Large intestine (tissue), 3 donors: ENCODE data around the gene RNASE8. TPM values are rescaled to one million over a fixed set of nuclear protein-coding genes. Genes with fewer than 3 reads are reported as not detected.
A peak's percentile ranks its signal among the peaks of the same experiment; 100 is the strongest.

ENCODE experiments used
- DNase-seq, 2 donors: peaks; one replicate each; pipeline versions ENCODE4 v3.0.0 to v3.0.0-alpha.2; 2013
- H3K27ac ChIP-seq: one replicate; pipeline ENCODE4 v1.5.1; 2013; ENCODE audit warnings: low read length
- H3K27me3 ChIP-seq: 2 replicates; pipeline ENCODE4 v1.6.1; 2013; ENCODE audit warnings: low read length; ENCODE audit not compliant: control insufficient read depth, insufficient read depth
- H3K36me3 ChIP-seq: 2 replicates; pipeline ENCODE4 v1.6.1; 2013; ENCODE audit warnings: low read length; ENCODE audit not compliant: control insufficient read depth, insufficient read depth
- H3K4me1 ChIP-seq: one replicate; pipeline ENCODE4 v1.6.1; 2013; ENCODE audit warnings: low read length; ENCODE audit not compliant: control insufficient read depth, insufficient read depth
- H3K4me3 ChIP-seq: one replicate; pipeline ENCODE4 v1.5.1; 2013; ENCODE audit warnings: low read length
- H3K9me3 ChIP-seq: one replicate; pipeline ENCODE4 v1.6.1; 2013; ENCODE audit warnings: mild to moderate bottlenecking, low read depth, low read length, moderate library complexity; ENCODE audit not compliant: control insufficient read depth
- WGBS: methylation state at CpG from one replicate; pipeline ENCODE4 v1.1.5; 2013; ENCODE audit warnings: low lambda C conversion rate; ENCODE audit not compliant: insufficient coverage; 5-methylcytosine and 5-hydroxymethylcytosine counted together
- polyA plus RNA-seq: library from polyadenylated mRNA; unstranded; fragments of 120-200 nt; gene quantifications from one replicate; pipeline ENCODE4 v1.2.1, GENCODE V29; 2013

The RNASE8 gene
- polyA plus RNA-seq, 1 donor: not detected

DNA sequence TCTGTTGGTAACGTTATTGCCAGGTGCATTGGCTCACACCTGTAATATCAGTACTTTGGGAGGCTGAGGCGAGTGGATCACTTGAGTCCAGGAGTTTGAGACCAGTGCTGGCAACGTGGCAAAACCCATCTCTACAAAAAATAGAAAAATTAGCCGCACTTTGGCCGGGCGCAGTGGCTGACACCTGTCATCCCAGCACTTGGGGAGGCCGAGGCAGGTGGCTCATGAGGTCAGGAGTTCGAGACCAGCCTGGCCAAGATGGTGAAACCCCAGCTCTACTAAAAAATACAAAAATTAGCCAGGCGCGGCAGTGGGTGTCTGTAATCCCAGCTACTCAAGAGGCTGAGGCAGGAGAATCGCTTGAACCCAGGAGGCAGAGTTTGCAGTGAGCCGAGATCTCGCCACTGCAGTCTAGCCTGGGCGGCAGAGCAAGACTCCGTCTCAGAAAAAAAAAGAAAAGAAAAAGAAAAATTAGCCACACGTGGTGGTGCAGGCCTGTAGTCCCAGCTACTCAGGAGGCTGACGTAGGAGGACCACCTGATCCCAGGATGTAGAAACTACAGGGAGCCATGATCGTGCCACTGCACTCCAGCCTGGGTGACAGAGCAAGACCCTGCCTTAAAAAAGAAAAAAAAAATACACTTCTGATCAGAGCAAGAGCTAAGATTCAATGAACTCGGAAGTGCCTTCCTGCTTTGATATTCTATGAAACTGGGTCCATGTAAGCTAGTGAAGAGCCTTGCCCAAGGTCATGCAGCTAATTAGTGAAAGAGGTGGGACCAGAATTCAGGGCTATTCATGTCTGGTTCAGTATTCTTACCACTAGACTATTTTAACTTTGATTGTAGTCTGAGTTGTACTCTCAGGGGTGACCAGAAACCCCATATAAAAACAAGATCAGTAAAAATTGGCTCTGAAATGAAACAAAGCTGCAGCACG is 4.2 kb upstream of the RNASE8 start:
- DNase-seq: no peak
- Histone ChIP-seq H3K9me3 (no peaks in the 10 kb centered on the region), H3K4me1 (peaks cover 16% of the 10 kb centered on the region), H3K4me3 (no peak overlapping the region), H3K27ac (peak overlapping the region; percentile 6), H3K36me3 (no peaks in the 10 kb centered on the region), H3K27me3 (no peaks in the 10 kb centered on the region)
- WGBS: 80% methylated on average over 2 of the region's 20 CpGs

DNA sequence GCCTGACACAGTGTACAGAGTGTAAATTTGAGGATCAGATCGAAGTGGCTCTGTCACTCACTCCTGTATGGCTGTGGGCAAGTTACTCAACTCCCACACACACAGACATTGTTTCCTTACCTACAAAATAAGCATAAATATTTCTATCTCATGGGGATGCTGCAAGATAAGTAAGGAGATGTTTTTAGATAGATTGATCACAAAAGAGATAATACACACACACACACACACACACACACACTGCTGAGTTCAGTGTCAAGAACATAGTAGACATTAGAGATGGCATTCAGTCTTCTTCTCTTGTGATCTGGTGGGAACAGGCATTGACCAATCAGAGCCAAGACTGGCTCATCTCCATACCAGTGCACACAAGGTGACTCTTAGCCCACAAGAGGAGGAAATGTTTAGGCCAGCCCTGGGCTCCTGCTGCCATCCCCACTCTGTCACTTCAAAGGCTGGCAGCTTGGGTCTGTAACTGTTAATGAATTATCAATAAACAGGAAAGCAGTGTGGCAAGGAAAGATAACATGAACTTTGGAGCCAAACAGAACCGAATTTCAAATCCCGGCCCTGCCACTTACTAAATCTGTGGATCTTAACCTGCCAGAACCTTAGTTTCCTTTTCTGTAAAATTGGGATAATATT is 3.4 kb upstream of the RNASE8 start:
- Histone ChIP-seq H3K9me3 (no peaks in the 10 kb centered on the region), H3K27me3 (no peaks in the 10 kb centered on the region), H3K4me1 (peaks cover 16% of the 10 kb centered on the region), H3K4me3 (no peak overlapping the region), H3K36me3 (no peaks in the 10 kb centered on the region), H3K27ac (peak overlapping the region; percentile 6)
- peak in 1 of 2 donors; percentile 55 for DNase-seq
- 40% methylated on average over 1 of the region's 3 CpGs for WGBS

DNA sequence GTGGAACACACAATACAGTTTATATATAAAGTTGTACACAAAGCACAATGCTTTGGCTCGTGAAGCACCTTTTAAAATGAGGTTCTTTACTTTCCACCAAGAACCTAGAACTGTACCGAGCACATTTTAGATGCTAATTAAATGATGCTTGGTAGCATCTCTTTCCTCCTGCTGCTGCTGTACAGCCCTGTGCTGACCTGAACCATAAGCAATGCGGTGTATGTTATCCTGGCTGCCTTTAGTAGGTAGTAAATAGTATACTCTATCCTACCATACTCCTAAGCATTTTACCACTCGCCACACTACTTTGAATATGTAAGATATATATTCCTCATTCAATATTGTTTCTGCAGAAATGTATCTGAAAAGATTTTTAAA is 2.9 kb upstream of the RNASE8 start:
- no peaks in the 10 kb centered on the region for H3K36me3 ChIP-seq
- no peak for DNase-seq
- no peaks in the 10 kb centered on the region for H3K9me3 ChIP-seq
- 83% methylated on average over 1 of the region's 4 CpGs for WGBS
- no peak overlapping the region for H3K27ac ChIP-seq
- no peaks in the 10 kb centered on the region for H3K27me3 ChIP-seq
- no peak overlapping the region for H3K4me3 ChIP-seq
- H3K4me1 ChIP-seq: peaks cover 16% of the 10 kb centered on the region

DNA sequence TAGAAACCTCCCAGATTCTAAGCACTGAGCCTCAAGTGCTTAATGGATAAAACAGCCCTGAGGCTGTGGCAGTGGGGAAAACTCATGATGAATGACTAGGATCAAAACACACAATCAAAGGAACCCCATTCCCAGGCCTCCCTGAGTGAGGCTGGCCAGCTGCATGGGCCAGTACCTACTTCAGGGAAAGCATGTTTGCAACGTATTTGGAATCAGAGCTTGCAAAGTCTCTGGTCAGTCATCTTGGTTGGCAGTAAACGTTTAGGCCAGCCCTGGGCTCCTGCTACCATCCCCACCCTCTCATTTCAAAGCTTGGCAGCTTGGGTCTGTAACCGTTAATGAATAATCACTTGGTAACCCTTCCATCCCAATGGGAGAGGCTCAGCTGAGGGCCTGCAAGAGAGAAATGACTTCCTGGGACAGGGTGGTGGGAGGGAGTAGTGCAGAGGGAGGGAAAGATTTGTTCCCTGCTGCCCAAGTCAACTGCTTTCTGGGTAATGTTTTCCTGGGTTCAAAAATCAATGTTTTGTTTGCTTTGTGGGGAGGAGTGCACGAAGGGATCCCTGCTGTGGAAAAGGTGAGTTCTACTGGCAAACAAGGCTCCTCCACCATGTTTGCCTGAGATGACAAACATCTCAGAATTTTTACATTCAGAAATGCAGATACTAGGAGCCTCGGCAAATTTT is 2.0 kb upstream of the RNASE8 start:
- H3K4me3 ChIP-seq: no peak overlapping the region
- H3K36me3 ChIP-seq: no peaks in the 10 kb centered on the region
- peaks cover 22% of the 10 kb centered on the region for H3K4me1 ChIP-seq
- no peaks in the 10 kb centered on the region for H3K9me3 ChIP-seq
- no peaks in the 10 kb centered on the region for H3K27me3 ChIP-seq
- peak in 1 of 2 donors; percentile 63 for DNase-seq
- no CpG with 5 or more reads among the region's 5 CpGs for WGBS
- peak overlapping the region; percentile 30 for H3K27ac ChIP-seq

DNA sequence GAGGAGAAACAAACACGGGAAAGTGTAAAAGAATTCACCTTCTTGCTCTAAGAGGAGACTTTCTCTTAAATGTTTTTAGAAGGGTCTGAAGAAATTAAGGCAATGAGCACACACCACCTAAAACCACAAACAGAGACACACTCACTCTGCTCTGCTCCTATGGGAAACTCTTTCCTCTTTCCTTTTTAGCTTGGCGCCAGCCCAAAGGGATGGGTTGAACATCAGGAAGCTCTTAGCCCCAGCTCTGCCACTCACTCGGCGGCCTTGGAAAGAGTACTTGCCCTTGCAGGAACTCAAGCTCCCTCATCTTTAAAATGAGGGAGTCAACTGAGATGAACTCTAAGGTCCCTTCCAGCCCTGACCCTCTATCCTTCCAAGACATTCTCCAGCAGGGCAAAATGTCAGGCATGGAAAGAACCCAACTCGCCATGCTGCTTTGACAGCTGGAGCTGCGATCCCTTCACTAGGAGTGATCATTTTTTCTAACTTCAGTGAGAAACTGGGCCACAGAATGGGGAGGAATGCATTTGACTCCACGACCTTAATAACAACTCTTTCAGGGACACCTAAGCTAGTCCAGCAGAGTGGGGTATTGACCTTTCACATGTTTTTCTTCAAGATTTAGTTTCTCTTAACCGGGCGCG is 980 bp upstream of the RNASE8 start:
- WGBS: no CpG with 5 or more reads among the region's 10 CpGs
- Histone ChIP-seq H3K27me3 (no peaks in the 10 kb centered on the region), H3K36me3 (no peaks in the 10 kb centered on the region), H3K9me3 (no peaks in the 10 kb centered on the region), H3K27ac (no peak overlapping the region), H3K4me3 (no peak overlapping the region), H3K4me1 (peaks cover 25% of the 10 kb centered on the region)
- no peak for DNase-seq

DNA sequence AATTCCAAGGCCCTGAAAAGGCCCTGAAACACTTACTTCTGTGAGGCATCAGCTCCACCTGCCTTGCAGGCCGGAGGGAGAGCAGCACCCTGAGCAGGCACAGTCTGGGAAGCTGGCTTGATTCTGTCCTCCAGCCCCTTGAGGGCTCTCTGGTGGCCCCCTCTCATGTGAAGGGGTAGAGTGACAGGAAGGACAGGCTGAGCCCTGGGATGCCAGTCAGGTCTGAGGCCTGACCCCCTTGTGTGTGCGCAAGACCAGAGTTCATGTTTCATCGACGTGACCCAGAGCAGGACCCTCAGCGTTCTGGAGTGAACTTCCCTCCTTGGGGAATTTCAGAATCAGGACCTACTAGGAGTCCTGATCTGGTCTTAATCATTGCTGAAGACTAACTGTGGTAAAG is 1.3 kb downstream of the RNASE8 start:
- no CpG with 5 or more reads among the region's 5 CpGs for WGBS
- H3K36me3 ChIP-seq: no peaks in the 10 kb centered on the region

DNA sequence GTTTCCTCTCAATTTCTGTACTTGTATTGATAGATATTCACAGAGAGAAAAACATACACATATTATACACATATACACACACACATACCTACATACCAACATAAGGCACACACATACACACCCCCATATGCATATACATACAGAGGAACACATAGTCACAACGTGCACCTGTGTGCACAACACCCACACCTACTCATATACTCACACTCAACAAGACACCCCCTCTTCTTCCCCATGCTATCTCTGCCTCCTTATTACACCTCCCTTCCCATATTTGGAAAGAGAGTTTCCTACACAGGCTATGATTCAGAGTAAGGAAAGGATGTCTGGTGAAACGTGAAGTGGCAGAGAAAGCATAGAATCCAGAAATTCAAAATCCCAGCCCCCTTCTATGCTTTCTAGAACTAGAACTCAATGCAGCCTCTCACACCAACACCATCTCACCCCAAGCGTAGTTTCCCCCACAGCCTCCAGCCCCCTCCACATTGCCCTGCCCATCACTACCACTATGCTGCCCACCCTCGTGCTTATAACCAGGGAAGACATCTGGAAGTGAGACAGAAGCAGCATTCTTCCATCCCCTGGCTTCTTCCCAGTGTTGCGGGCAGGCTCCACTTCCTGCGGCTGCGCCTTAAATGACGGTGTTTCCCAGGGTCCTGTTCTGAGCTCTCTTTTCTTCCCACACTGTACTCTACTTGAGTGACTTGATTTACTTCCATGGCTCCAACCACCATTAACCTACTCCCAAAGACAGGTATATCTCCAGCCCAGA is 2.4 kb downstream of the RNASE8 start:
- Histone ChIP-seq H3K36me3 (no peaks in the 10 kb centered on the region), H3K27me3 (no peaks in the 10 kb centered on the region), H3K27ac (peak overlapping the region; percentile 46), H3K4me1 (peaks cover 16% of the 10 kb centered on the region), H3K9me3 (no peaks in the 10 kb centered on the region), H3K4me3 (no peak overlapping the region)
- WGBS: 100% methylated on average over 2 of the region's 8 CpGs
- no peak for DNase-seq

More for the DNA sequence above, 1.3 kb downstream of the RNASE8 start:
- H3K27ac ChIP-seq: no peak overlapping the region
- H3K9me3 ChIP-seq: no peaks in the 10 kb centered on the region
- H3K27me3 ChIP-seq: no peaks in the 10 kb centered on the region
- no peak for DNase-seq
- peaks cover 21% of the 10 kb centered on the region for H3K4me1 ChIP-seq
- no peak overlapping the region for H3K4me3 ChIP-seq

DNA sequence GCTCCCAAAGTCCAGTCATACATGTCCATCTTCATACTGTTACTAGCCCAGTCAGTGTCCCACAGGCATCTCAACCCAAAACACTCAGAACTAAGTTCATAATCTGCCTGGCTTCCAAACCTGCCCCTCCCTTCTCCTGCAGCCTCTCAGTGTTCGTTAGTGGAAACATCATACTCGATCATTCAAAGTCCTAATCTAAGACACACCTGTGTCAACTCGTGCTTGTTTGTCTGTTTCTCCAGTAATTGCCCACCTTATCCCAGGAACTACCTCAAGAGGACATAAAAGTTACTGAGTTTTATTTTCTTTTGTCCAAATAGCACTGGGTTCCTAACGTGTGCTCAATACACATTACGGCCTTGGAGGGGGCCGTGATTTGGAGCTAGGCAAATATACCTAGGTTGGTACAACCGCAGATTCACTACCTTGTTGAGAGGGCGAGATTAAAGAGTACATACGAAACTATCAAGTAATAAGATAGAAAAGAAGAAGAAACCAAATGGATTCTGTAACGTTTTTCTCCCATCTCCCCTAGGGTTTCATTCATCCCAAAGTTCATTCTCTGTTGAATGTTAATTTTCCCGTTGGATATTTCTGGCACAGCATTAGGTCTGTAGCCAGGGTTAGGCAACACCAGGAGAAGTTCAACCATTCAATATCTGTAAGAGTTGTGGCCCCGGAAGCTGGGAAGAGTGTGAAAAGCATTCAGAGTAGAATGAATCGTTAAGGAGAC is 3.2 kb downstream of the RNASE8 start:
- H3K27me3 ChIP-seq: no peaks in the 10 kb centered on the region
- H3K9me3 ChIP-seq: no peaks in the 10 kb centered on the region
- no peak overlapping the region for H3K4me3 ChIP-seq
- DNase-seq: peak in 1 of 2 donors; percentile 51
- peaks cover 11% of the 10 kb centered on the region for H3K4me1 ChIP-seq
- H3K27ac ChIP-seq: peak overlapping the region; percentile 46
- WGBS: 26% methylated on average over 5 of the region's 13 CpGs
- H3K36me3 ChIP-seq: no peaks in the 10 kb centered on the region

DNA sequence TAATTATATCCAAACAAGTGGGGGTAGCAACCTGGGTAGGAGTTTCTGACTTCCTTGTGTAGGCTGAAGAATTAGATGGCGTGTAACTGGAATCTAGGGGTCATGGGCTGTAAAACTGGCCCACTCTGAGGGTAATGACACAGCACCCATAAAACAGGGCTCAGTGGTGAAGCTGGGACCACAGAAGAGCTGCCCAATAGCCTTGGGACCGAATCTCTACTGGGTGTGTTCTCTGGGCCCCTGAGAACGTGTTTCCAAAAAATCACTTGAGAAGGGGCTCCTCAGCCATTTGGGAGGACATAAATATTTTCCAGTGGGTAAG is 3.7 kb downstream of the RNASE8 start:
- Histone ChIP-seq H3K4me1 (peaks cover 8% of the 10 kb centered on the region), H3K36me3 (no peaks in the 10 kb centered on the region), H3K27ac (peak overlapping the region; percentile 46), H3K4me3 (no peak overlapping the region), H3K27me3 (no peaks in the 10 kb centered on the region), H3K9me3 (no peaks in the 10 kb centered on the region)
- WGBS: no CpG with 5 or more reads among the region's 3 CpGs
- no peak for DNase-seq
